ENCODE results near the gene ANKRD11. TPM values are rescaled to one million over a fixed set of nuclear protein-coding genes. Genes with fewer than 3 reads are reported as not detected.

The ANKRD11 gene
- total RNA-seq, 1 experiment from 2014 or later: 297 TPM

- POLR2A ChIA-PET: no interaction called here
- no peak overlapping the region for H3K4me3 Mint-ChIP-seq (ENCODE audit: unreplicated experiment)
- H3K4me1 ChIP-seq: peaks cover 16% of the 10 kb centered on the region
Measured at GRCh38 chr16:89337965-89338364, 152.4 kb downstream of the ANKRD11 start.

GRCh38 chr16:89335803-89336485 lies 154.4 kb downstream of the ANKRD11 start:
- ChIA-PET POLR2A (no interaction called here), CTCF (interaction anchor here (1.0 kb wide), 1 partner anchor 47 kb away, joined by 3 read pairs; no protein-coding TSS in a partner anchor)
- H3K27ac Mint-ChIP-seq (ENCODE audit: unreplicated experiment): peak overlapping the region; percentile 90
- H3K36me3 Mint-ChIP-seq (ENCODE audit: insufficient read depth, unreplicated experiment): peaks cover 84% of the 10 kb centered on the region
- H3K27me3 Mint-ChIP-seq (ENCODE audit: insufficient read depth, unreplicated experiment): no peaks in the 10 kb centered on the region
- no TSS peak for BruUV-seq (replicated peaks)
- no peaks in the 10 kb centered on the region for H3K9me3 Mint-ChIP-seq (ENCODE audit: unreplicated experiment)
- H3K4me1 Mint-ChIP-seq (ENCODE audit: low read depth, unreplicated experiment): peaks cover 36% of the 10 kb centered on the region
- Histone ChIP-seq H3K4me3 (ENCODE audit: low read depth, low read length) (no peak overlapping the region), H3K27me3 (replicated peaks; ENCODE audit: control insufficient read depth, insufficient read depth, low read length) (no peaks in the 10 kb centered on the region), H3K9me3 (no peaks in the 10 kb centered on the region), H3K4me1 (peaks cover 16% of the 10 kb centered on the region), H3K36me3 (ENCODE audit: control insufficient read depth, insufficient read depth, low read length) (no peaks in the 10 kb centered on the region)
- TF ChIP-seq CTCF (IDR thresholded peaks at IDR 0.05; ENCODE audit: insufficient read depth in 1 of 2, low read depth in 1 of 2, low read length in 1 of 2, severe bottlenecking in 1 of 2, unreplicated experiment in 1 of 2): no peak
- DNase-seq: no peak
- intact Hi-C loops (cut with micrococcal nuclease; ENCODE audit: unreplicated experiment): no loop called here
- H3K4me3 Mint-ChIP-seq (ENCODE audit: unreplicated experiment): no peak overlapping the region

More at GRCh38 chr16:89337965-89338364, 152.4 kb downstream of the ANKRD11 start:
- Histone ChIP-seq H3K36me3 (ENCODE audit: control insufficient read depth, insufficient read depth, low read length) (no peaks in the 10 kb centered on the region), H3K9me3 (no peaks in the 10 kb centered on the region), H3K4me3 (ENCODE audit: low read depth, low read length) (no peak overlapping the region), H3K27me3 (replicated peaks; ENCODE audit: control insufficient read depth, insufficient read depth, low read length) (no peaks in the 10 kb centered on the region)
- Mint-ChIP-seq H3K27me3 (ENCODE audit: insufficient read depth, unreplicated experiment) (no peaks in the 10 kb centered on the region), H3K9me3 (ENCODE audit: unreplicated experiment) (no peaks in the 10 kb centered on the region), H3K27ac (ENCODE audit: unreplicated experiment) (peak overlapping the region; percentile 57), H3K36me3 (ENCODE audit: insufficient read depth, unreplicated experiment) (peaks cover 84% of the 10 kb centered on the region), H3K4me1 (ENCODE audit: low read depth, unreplicated experiment) (peaks cover 29% of the 10 kb centered on the region)
- intact Hi-C loops (cut with micrococcal nuclease; ENCODE audit: unreplicated experiment): no loop called here
- BruUV-seq (replicated peaks): no TSS peak
- TF ChIP-seq CTCF (IDR thresholded peaks at IDR 0.05; ENCODE audit: insufficient read depth in 1 of 2, low read depth in 1 of 2, low read length in 1 of 2, severe bottlenecking in 1 of 2, unreplicated experiment in 1 of 2): no peak
- DNase-seq: no peak
- CTCF ChIA-PET: interaction anchor here (0.6 kb wide), 1 partner anchor 64 kb away, joined by 8 read pairs; no protein-coding TSS in a partner anchor

- Histone ChIP-seq H3K9me3 (no peaks in the 10 kb centered on the region), H3K27me3 (replicated peaks; ENCODE audit: control insufficient read depth, insufficient read depth, low read length) (no peaks in the 10 kb centered on the region), H3K4me3 (ENCODE audit: low read depth, low read length) (no peak overlapping the region), H3K36me3 (ENCODE audit: control insufficient read depth, insufficient read depth, low read length) (no peaks in the 10 kb centered on the region), H3K4me1 (peaks cover 16% of the 10 kb centered on the region)
- Mint-ChIP-seq H3K4me3 (ENCODE audit: unreplicated experiment) (no peak overlapping the region), H3K27ac (ENCODE audit: unreplicated experiment) (peak overlapping the region; percentile 90), H3K36me3 (ENCODE audit: insufficient read depth, unreplicated experiment) (peaks cover 80% of the 10 kb centered on the region), H3K27me3 (ENCODE audit: insufficient read depth, unreplicated experiment) (no peaks in the 10 kb centered on the region), H3K9me3 (ENCODE audit: unreplicated experiment) (no peaks in the 10 kb centered on the region), H3K4me1 (ENCODE audit: low read depth, unreplicated experiment) (peaks cover 36% of the 10 kb centered on the region)
- intact Hi-C loops (cut with micrococcal nuclease; ENCODE audit: unreplicated experiment): loop anchor here (5.0 kb wide), 1 partner anchor 172 kb away; the partner anchor contains the start of gene SPG7
- CTCF ChIA-PET: interaction anchor here (0.6 to 1.1 kb wide), 3 partner anchors 48 to 174 kb away, joined by 3 to 5 read pairs (median 4); no protein-coding TSS in a partner anchor
- peak in 1 of 2 experiments; percentile 2 for TF ChIP-seq CTCF (IDR thresholded peaks at IDR 0.05; ENCODE audit: insufficient read depth in 1 of 2, low read depth in 1 of 2, low read length in 1 of 2, severe bottlenecking in 1 of 2, unreplicated experiment in 1 of 2)
- POLR2A ChIA-PET: no interaction called here
- no TSS peak for BruUV-seq (replicated peaks)
- no peak for DNase-seq
Measured at GRCh38 chr16:89334988-89335802, 155.2 kb downstream of the ANKRD11 start.

Data from Caco-2 (cell line).